Neuronal stem cell (in vitro differentiated cells): ENCODE results near the gene HOXD9. TPM values are rescaled to one million over a fixed set of nuclear protein-coding genes. Genes with fewer than 3 reads are reported as not detected.

Experiments
- DNase-seq: peaks from one replicate; pipeline ENCODE4 v3.0.0-alpha.2; 2013; ENCODE audit warnings: low spot score
- H2AFZ ChIP-seq: one replicate; pipeline ENCODE4 v1.6.1; 2013; ENCODE audit warnings: mild to moderate bottlenecking, low read length, inconsistent platforms
- H2AK5ac ChIP-seq: 2 replicates; pipeline ENCODE4 v1.6.1; 2013; ENCODE audit warnings: low read depth, mild to moderate bottlenecking, inconsistent platforms, low read length, moderate library complexity, mixed read lengths
- H2BK120ac ChIP-seq: 2 replicates; pipeline ENCODE4 v1.6.1; 2013; ENCODE audit warnings: low read depth, mild to moderate bottlenecking, inconsistent platforms, low read length, moderate library complexity, mixed read lengths
- H2BK12ac ChIP-seq: one replicate; pipeline ENCODE4 v1.6.1; 2013; ENCODE audit warnings: low read length, inconsistent platforms
- H2BK15ac ChIP-seq: 2 replicates; pipeline ENCODE4 v1.6.1; 2013; ENCODE audit warnings: mild to moderate bottlenecking, low read length, inconsistent platforms, mixed read lengths
- H2BK5ac ChIP-seq: one replicate; pipeline ENCODE4 v1.6.1; 2013; ENCODE audit warnings: inconsistent platforms, mild to moderate bottlenecking, low read length, moderate library complexity
- H3K14ac ChIP-seq: one replicate; pipeline ENCODE4 v1.6.1; 2013; ENCODE audit warnings: low read length, inconsistent platforms
- H3K18ac ChIP-seq: 2 replicates; pipeline ENCODE4 v1.6.1; 2013; ENCODE audit warnings: low read length, inconsistent platforms
- H3K23ac ChIP-seq: 2 replicates; pipeline ENCODE4 v1.6.1; 2013; ENCODE audit warnings: low read depth, mild to moderate bottlenecking, mixed read lengths, low read length, inconsistent platforms; ENCODE audit not compliant: poor library complexity
- H3K27ac ChIP-seq: replicated peaks from 3 replicates; pipeline ENCODE4 v1.5.1; 2013; ENCODE audit warnings: low read length, inconsistent platforms
- H3K27me3 ChIP-seq, 3 experiments: 2 replicates each; pipeline ENCODE4 v1.6.1; 2013; ENCODE audit warnings: low read length in 3 of 3, mild to moderate bottlenecking in 2 of 3, inconsistent platforms in 1 of 3, low read depth in 1 of 3, mixed read lengths in 1 of 3, moderate library complexity in 1 of 3; ENCODE audit not compliant: control insufficient read depth in 3 of 3, insufficient read depth in 3 of 3
- H3K36me3 ChIP-seq, 2 donors: replicated peaks in 1 of 2; 2 replicates each; pipeline ENCODE4 v1.6.1; 2013; ENCODE audit warnings: low read length in 2 of 2; ENCODE audit not compliant: control insufficient read depth in 2 of 2, insufficient read depth in 2 of 2
- H3K4ac ChIP-seq: 2 replicates; pipeline ENCODE4 v1.6.1; 2013; ENCODE audit warnings: inconsistent platforms, mild to moderate bottlenecking, low read length, moderate library complexity
- H3K4me1 ChIP-seq, 2 donors: 1 replicate in 1 of 2; 2 replicates in 1 of 2; pipeline ENCODE4 v1.6.1; 2013; ENCODE audit warnings: low read length in 2 of 2, low read depth in 1 of 2; ENCODE audit not compliant: control insufficient read depth in 2 of 2, insufficient read depth in 1 of 2
- H3K4me2 ChIP-seq: one replicate; pipeline ENCODE4 v1.6.1; 2013; ENCODE audit warnings: mild to moderate bottlenecking, low read length, inconsistent platforms; ENCODE audit not compliant: insufficient read depth, poor library complexity, severe bottlenecking
- H3K4me3 ChIP-seq, 2 donors: 2 replicates each; pipeline ENCODE4 v1.5.1; 2013; ENCODE audit warnings: low read length in 2 of 2, mild to moderate bottlenecking in 2 of 2, inconsistent platforms in 1 of 2, moderate library complexity in 1 of 2
- H3K79me1 ChIP-seq: one replicate; pipeline ENCODE4 v1.6.1; 2013; ENCODE audit warnings: low read depth, mild to moderate bottlenecking, inconsistent platforms, low read length, moderate library complexity
- H3K9ac ChIP-seq: one replicate; pipeline ENCODE4 v1.6.1; 2013; ENCODE audit warnings: mild to moderate bottlenecking, low read depth, low read length, inconsistent platforms; ENCODE audit not compliant: poor library complexity
- H3K9me3 ChIP-seq, 2 donors: replicated peaks in 1 of 2; 2 replicates each; pipeline versions ENCODE3 to v1.6.1; 2013; ENCODE audit warnings: low read length in 2 of 2, mild to moderate bottlenecking in 2 of 2, inconsistent platforms in 1 of 2, low read depth in 1 of 2, mixed read lengths in 1 of 2, moderate library complexity in 1 of 2; ENCODE audit not compliant: control insufficient read depth in 2 of 2, insufficient read depth in 1 of 2
- H4K8ac ChIP-seq: one replicate; pipeline ENCODE4 v1.6.1; 2013; ENCODE audit warnings: low read depth, mild to moderate bottlenecking, inconsistent platforms, low read length, moderate library complexity
- H4K91ac ChIP-seq: one replicate; pipeline ENCODE4 v1.6.1; 2013; ENCODE audit warnings: low read length, low read depth, mild to moderate bottlenecking, inconsistent platforms; ENCODE audit not compliant: poor library complexity
- WGBS, 2 donors: extraction: QIAGEN DNeasy Blood & Tissue Kit; methylation state at CpG; one replicate each; pipeline ENCODE4 v1.1.7; 2013; ENCODE audit warnings: missing lambda C conversion rate in 2 of 2, mixed read lengths in 1 of 2; ENCODE audit not compliant: insufficient read length in 2 of 2, insufficient replicate concordance in 1 of 2; ENCODE audit errors: extremely low coverage in 2 of 2; 5-methylcytosine and 5-hydroxymethylcytosine counted together
- polyA plus RNA-seq, 2 experiments: library from polyadenylated mRNA; stranded (reverse); fragments of 200-250 nt; gene quantifications; one replicate each; pipeline ENCODE4 v1.2.3, GENCODE V29; 2013

The HOXD9 gene
- polyA plus RNA-seq (2013, experiment 1 of 2) = not detected
- polyA plus RNA-seq (2013, experiment 2 of 2) = not detected

DNA sequence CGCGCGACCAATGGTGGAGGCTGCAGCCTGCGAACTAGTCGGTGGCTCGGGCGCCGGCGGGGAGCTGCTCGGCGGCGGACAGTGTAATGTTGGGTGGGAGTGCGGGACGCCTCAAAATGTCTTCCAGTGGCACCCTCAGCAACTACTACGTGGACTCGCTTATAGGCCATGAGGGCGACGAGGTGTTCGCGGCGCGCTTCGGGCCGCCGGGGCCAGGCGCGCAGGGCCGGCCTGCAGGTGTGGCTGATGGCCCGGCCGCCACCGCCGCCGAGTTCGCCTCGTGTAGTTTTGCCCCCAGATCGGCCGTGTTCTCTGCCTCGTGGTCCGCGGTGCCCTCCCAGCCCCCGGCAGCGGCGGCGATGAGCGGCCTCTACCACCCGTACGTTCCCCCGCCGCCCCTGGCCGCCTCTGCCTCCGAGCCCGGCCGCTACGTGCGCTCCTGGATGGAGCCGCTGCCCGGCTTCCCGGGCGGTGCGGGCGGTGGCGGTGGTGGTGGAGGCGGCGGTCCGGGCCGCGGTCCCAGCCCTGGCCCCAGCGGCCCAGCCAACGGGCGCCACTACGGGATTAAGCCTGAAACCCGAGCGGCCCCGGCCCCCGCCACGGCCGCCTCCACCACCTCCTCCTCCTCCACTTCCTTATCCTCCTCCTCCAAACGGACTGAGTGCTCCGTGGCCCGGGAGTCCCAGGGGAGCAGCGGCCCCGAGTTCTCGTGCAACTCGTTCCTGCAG, at the start of gene HOXD9:
Gene HOXD9, plus strand, starts transcription at position 37 of the 728 bp plus-strand sequence. Its CDS starts 50 bp downstream, at position 87.
- Histone ChIP-seq H4K91ac (no peak within 1 kb of the TSS), H3K9ac (no peak within 1 kb of the TSS), H3K4me3 (peak within 1 kb of the TSS; percentile 36 to 50), H3K4ac (no peak within 1 kb of the TSS), H3K27ac (no peak within 1 kb of the TSS), H2BK120ac (no peak within 1 kb of the TSS), H2BK12ac (no peak within 1 kb of the TSS), H3K9me3 (no peaks in the 10 kb centered on the region), H3K27me3 (peaks cover 61 to 98% (median 92%) of the 10 kb centered on the region in 3 experiments), H2AFZ (peak within 1 kb of the TSS; percentile 95), H2BK15ac (no peak within 1 kb of the TSS), H3K14ac (peak within 1 kb of the TSS; percentile 66), H2BK5ac (no peak within 1 kb of the TSS), H3K79me1 (no peaks in the 10 kb centered on the region), H3K23ac (peak within 1 kb of the TSS; percentile 25), H3K4me2 (peak within 1 kb of the TSS; percentile 68), H3K36me3 (no peaks in the 10 kb centered on the region), H2AK5ac (no peak within 1 kb of the TSS), H4K8ac (peak within 1 kb of the TSS; percentile 19), H3K4me1 (no peaks in the 10 kb centered on the region), H3K18ac (peak within 1 kb of the TSS; percentile 77)
- DNase-seq = no peak
- WGBS, 2 donors = no CpG with 5 or more reads among the region's 84 CpGs

DNA sequence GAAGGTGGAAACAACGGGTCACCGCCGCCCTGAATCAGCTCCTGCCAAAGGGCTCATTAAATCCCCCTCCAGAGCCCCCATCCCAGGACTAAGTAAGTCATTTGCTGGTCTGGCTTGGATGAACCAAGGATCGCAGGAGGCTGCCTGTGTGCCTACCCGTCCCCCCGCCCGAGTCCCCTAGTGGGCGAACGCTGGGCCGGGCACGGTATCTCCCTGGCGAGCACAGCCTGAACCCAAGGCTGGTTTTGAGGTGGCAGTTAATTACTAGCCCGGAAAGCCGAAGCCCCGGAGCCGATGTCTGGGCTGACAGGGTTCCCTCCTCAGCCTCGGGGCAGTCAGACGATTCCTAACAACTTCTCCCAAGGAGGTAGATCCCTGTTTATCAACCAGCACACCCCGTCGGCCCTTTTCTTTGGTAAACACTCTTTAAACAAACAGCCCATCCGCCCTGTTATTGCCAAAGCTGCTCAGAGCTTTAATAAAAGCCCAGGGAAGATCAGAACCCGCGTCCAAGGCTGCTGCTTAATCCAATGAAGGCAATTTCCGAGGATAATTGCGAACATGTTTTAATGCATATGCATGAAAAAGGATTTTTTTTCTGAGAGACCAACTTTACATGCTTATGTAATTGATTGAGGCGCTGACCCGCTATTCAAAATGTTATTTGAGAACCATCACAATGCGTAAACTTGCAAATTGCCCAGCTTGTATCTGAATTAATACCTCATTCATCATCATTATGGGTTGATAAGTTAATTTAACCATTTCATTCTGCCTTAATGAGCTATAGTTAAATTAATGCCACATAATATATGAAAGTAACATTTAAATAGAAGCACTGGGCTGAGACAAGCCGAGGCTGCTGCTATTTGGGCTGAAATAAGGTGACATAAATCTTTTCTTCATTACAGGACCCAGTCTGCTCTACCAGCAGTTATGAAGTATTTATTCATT, 49.3 kb upstream of the HOXD9 start:
- no peak overlapping the region for H3K27ac ChIP-seq
- no peak overlapping the region for H4K91ac ChIP-seq
- H3K18ac ChIP-seq = no peak overlapping the region
- peak overlapping the region; percentile 23 for H3K23ac ChIP-seq
- no peak overlapping the region for H4K8ac ChIP-seq
- peaks cover 0 to 2% of the 10 kb centered on the region in 2 donors for H3K4me1 ChIP-seq
- H3K36me3 ChIP-seq = no peaks in the 10 kb centered on the region
- H3K4me3 ChIP-seq = no peak overlapping the region
- no peak overlapping the region for H2AK5ac ChIP-seq
- no peak overlapping the region for H2BK120ac ChIP-seq
- H2AFZ ChIP-seq = no peak overlapping the region
- no peak overlapping the region for H3K14ac ChIP-seq
- no peak overlapping the region for H3K9ac ChIP-seq
- H3K9me3 ChIP-seq = peaks cover 0 to 7% of the 10 kb centered on the region in 2 donors
- H2BK5ac ChIP-seq = no peak overlapping the region
- H2BK15ac ChIP-seq = no peak overlapping the region
- DNase-seq = no peak
- no peak overlapping the region for H3K4ac ChIP-seq
- WGBS, 2 donors = no CpG with 5 or more reads among the region's 29 CpGs
- H2BK12ac ChIP-seq = no peak overlapping the region
- no peaks in the 10 kb centered on the region for H3K79me1 ChIP-seq
- peaks cover 51 to 89% (median 70%) of the 10 kb centered on the region in 3 experiments for H3K27me3 ChIP-seq
- H3K4me2 ChIP-seq = no peak overlapping the region

DNA sequence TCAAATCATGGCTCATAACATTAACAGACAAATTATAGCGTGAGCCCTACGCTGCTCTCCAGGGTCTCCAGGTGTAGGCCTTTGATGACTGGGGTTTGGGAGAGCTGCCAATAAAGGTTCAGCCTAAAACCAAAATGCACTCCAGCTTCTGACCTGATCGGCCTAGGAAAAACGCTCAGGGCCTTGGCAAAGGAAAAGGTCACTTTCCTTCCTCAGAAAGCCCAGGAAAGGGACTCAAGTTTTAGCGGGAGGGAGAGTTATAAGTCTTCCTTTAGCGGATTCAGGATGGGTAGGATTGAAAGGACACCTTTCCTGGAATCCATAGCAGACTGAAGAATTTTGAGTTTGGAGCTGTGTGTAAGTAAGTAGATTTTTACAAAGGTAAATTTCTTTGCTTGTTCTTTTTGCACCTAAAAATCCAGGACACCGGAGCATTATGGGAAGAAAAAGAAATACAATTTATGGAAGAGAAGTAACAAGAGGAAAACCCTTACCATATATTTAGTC, 47.5 kb upstream of the HOXD9 start:
- DNase-seq = no peak
- Histone ChIP-seq H3K9ac (no peak overlapping the region), H3K18ac (no peak overlapping the region), H3K4me3 (no peak overlapping the region), H2BK15ac (no peak overlapping the region), H2BK12ac (no peak overlapping the region), H3K14ac (no peak overlapping the region), H3K27me3 (peaks cover 46 to 89% (median 87%) of the 10 kb centered on the region in 3 experiments), H3K4me1 (peaks cover 0 to 2% of the 10 kb centered on the region in 2 donors), H3K9me3 (peaks cover 0 to 6% of the 10 kb centered on the region in 2 donors), H2AK5ac (no peak overlapping the region), H2BK5ac (no peak overlapping the region), H2AFZ (no peak overlapping the region), H4K91ac (no peak overlapping the region), H3K27ac (no peak overlapping the region), H3K23ac (no peak overlapping the region), H2BK120ac (no peak overlapping the region), H3K4me2 (no peak overlapping the region), H4K8ac (no peak overlapping the region), H3K4ac (no peak overlapping the region), H3K79me1 (no peaks in the 10 kb centered on the region), H3K36me3 (no peaks in the 10 kb centered on the region)
- no CpG with 5 or more reads among the region's 7 CpGs for WGBS, 2 donors
